SU-DHL-6 (cell line): ENCODE data around the gene COL4A2.

ENCODE experiments used
- H2AFZ ChIP-seq: fragments of 200-600 bp; sonication (generic); 2 replicates; pipeline ENCODE4 v1.6.1; 2014; ENCODE audit warnings: low read depth, mild to moderate bottlenecking, moderate library complexity, mixed read lengths, antibody characterized with exemption, low read length; ENCODE audit not compliant: severe bottlenecking
- H3F3A ChIP-seq: fragments of 200-600 bp; shearing (Covaris generic); 2 replicates; pipeline ENCODE4 v1.6.0; 2016; ENCODE audit warnings: antibody characterized with exemption, mild to moderate bottlenecking; ENCODE audit not compliant: insufficient read depth
- H3K27ac ChIP-seq: fragments of 200-600 bp; sonication (generic); 2 replicates; pipeline ENCODE4 v1.5.1; 2016; ENCODE audit warnings: low read depth, mild to moderate bottlenecking, low read length, moderate library complexity, mixed read lengths
- H3K27me3 ChIP-seq: fragments of 200-600 bp; sonication (generic), shearing (Covaris generic); 2 replicates; pipeline ENCODE4 v1.6.0; 2014; ENCODE audit warnings: mild to moderate bottlenecking, low read length
- H3K36me3 ChIP-seq: fragments of 200-600 bp; sonication (generic); 2 replicates; pipeline ENCODE4 v1.6.1; 2014; ENCODE audit warnings: mild to moderate bottlenecking, low read length, mixed read lengths
- H3K4me2 ChIP-seq: fragments of 300-600, 200-600 bp; shearing (Covaris generic), sonication (generic); 2 replicates; pipeline ENCODE4 v1.6.0; 2014; ENCODE audit warnings: low read length, low read depth, mild to moderate bottlenecking; ENCODE audit not compliant: poor library complexity, severe bottlenecking
- H3K4me3 ChIP-seq: fragments of 200-600 bp; sonication (generic); 2 replicates; pipeline ENCODE4 v1.5.1; 2014; ENCODE audit warnings: antibody characterized with exemption, low read length, mild to moderate bottlenecking, mixed read lengths; ENCODE audit not compliant: insufficient read depth, poor library complexity, severe bottlenecking
- H3K79me2 ChIP-seq: fragments of 200-600 bp; sonication (generic); 2 replicates; pipeline ENCODE4 v1.6.1; 2014; ENCODE audit warnings: mild to moderate bottlenecking, low read length, moderate library complexity; ENCODE audit not compliant: insufficient read depth
- H3K9ac ChIP-seq: fragments of 200-600 bp; sonication (generic); 2 replicates; pipeline ENCODE4 v1.7.0; 2014; ENCODE audit warnings: mild to moderate bottlenecking, low read length
- H3K9me2 ChIP-seq: fragments of 200-600 bp; sonication (generic); replicated peaks from 2 replicates; pipeline ENCODE4 v1.6.1; 2014; ENCODE audit warnings: low read length; ENCODE audit not compliant: insufficient read depth
- H3K9me3 ChIP-seq: fragments of 200-600 bp; sonication (generic); 2 replicates; pipeline ENCODE4 v1.6.1; 2014; ENCODE audit warnings: low read length, mixed read lengths; ENCODE audit not compliant: insufficient read depth
- H4K20me1 ChIP-seq: fragments of 200-600 bp; sonication (generic); 2 replicates; pipeline ENCODE4 v1.6.1; 2014; ENCODE audit warnings: low read depth, mild to moderate bottlenecking, antibody characterized with exemption, low read length, moderate library complexity, mixed read lengths
- EZH2phosphoT487 ChIP-seq: fragments of 200-600 bp; sonication (generic), shearing (Covaris generic); conservative IDR thresholded peaks from 2 replicates; pipeline ENCODE4 v1.6.1; 2018; ENCODE audit warnings: mild to moderate bottlenecking, antibody characterized with exemption, low read length, moderate library complexity, mixed read lengths
- TF ChIP-seq, protein P1 (sequence below): fragments of 200-600 bp; sonication (generic); IDR thresholded peaks from one replicate; pipeline ENCODE4 v1.5.1; 2017; ENCODE audit warnings: antibody characterized with exemption, mild to moderate bottlenecking, low read length, moderate library complexity; ENCODE audit not compliant: insufficient read depth, poor library complexity, severe bottlenecking

The COL4A2 gene

DNA sequence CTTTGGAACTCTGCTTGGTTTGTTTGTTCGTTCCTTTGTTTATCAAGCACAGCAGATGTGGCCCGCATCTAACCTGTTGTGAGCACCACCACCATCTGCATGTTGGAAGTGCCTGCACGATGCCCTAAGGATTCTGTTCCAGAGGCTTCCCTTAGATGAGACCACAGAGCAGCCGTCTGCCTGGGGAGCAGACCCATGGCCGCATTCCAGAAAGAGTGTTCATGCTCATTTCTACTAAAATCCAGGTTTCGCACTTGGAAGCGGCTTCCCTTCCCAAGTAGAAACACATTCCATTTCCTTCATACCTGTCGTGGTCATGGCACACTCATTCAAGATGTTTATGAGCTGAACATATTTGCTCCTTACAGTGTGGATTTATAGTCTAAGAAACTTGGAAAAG, 27.2 kb downstream of the COL4A2 start:
- Histone ChIP-seq H3K9me2 (no peaks in the 10 kb centered on the region), H3K27ac (no peak overlapping the region), H4K20me1 (no peaks in the 10 kb centered on the region), H2AFZ (no peak overlapping the region), H3K79me2 (no peaks in the 10 kb centered on the region), H3K9me3 (peaks cover 5% of the 10 kb centered on the region; the same call in 1 of the 2 replicates), H3K4me3 (no peak overlapping the region), H3F3A (no peaks in the 10 kb centered on the region), H3K27me3 (no peaks in the 10 kb centered on the region), H3K9ac (no peak overlapping the region), H3K36me3 (no peaks in the 10 kb centered on the region), H3K4me2 (no peak overlapping the region)
- TF ChIP-seq, protein P1, sequence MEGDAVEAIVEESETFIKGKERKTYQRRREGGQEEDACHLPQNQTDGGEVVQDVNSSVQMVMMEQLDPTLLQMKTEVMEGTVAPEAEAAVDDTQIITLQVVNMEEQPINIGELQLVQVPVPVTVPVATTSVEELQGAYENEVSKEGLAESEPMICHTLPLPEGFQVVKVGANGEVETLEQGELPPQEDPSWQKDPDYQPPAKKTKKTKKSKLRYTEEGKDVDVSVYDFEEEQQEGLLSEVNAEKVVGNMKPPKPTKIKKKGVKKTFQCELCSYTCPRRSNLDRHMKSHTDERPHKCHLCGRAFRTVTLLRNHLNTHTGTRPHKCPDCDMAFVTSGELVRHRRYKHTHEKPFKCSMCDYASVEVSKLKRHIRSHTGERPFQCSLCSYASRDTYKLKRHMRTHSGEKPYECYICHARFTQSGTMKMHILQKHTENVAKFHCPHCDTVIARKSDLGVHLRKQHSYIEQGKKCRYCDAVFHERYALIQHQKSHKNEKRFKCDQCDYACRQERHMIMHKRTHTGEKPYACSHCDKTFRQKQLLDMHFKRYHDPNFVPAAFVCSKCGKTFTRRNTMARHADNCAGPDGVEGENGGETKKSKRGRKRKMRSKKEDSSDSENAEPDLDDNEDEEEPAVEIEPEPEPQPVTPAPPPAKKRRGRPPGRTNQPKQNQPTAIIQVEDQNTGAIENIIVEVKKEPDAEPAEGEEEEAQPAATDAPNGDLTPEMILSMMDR, result no peak
- TF ChIP-seq EZH2phosphoT487, result no peak

DNA sequence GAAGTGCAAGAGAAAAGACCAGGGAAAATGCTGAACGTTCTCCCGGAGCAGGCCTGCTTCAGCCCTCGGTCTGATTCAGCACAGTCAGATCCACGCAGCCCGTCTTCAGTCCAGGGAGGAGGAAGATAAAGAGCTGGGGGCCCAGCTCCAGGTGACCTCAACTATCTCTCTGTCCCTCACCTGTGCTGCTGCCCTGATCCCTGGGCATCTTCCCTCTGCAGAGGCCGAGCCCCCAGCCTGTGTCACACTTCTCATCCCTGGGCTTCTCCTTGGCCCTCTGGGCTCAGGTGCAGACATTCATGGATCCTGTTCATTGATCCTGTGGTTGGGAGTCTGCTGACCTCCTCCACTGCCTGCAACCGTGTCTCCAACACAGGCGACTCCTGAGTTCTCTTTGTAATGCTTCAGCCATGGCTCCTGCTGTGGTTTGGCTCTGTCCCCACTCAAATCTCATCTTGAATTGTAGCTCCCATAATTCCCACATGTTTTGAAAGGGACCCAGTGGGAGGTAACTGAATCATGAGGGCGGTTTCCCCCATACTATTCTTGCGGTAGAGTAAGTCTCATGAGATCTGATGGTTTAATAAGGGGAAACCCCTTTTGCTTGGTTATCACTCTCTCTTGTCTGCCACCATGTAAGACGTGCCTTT, 27.9 kb downstream of the COL4A2 start:
- no peak overlapping the region for H3K4me3 ChIP-seq
- no peaks in the 10 kb centered on the region for H3K79me2 ChIP-seq
- no peak for TF ChIP-seq EZH2phosphoT487
- TF ChIP-seq, protein P1, result no peak
- no peaks in the 10 kb centered on the region for H3K27me3 ChIP-seq
- no peaks in the 10 kb centered on the region for H3K36me3 ChIP-seq
- no peak overlapping the region for H3K9ac ChIP-seq
- no peaks in the 10 kb centered on the region for H3K9me2 ChIP-seq
- no peak overlapping the region for H3K27ac ChIP-seq
- no peaks in the 10 kb centered on the region for H3F3A ChIP-seq
- H3K4me2 ChIP-seq, result no peak overlapping the region
- no peaks in the 10 kb centered on the region for H4K20me1 ChIP-seq
- H2AFZ ChIP-seq, result no peak overlapping the region
- peaks cover 5% of the 10 kb centered on the region; the same call in 1 of the 2 replicates for H3K9me3 ChIP-seq

DNA sequence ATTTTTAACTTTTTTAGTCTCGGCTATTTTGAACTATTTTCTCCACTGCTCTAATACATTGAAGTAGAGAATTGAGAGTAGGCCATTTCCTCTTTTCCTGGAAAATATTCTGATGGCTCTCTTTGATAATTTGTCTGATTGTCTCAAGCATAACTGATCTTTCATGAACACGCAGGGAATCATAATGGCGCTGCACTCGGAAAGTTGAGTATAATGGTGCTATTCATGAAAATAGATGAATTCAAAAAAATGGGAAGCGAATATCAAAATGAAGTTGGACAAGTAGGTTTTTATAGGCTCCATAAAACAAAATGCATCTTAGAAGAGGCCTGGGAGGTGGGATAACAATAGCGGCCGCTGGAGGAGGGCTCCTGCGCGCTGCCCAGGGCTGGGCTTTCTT, 29.0 kb downstream of the COL4A2 start:
- H3K27ac ChIP-seq, result no peak overlapping the region
- H3K4me2 ChIP-seq, result no peak overlapping the region
- H3F3A ChIP-seq, result no peaks in the 10 kb centered on the region
- H2AFZ ChIP-seq, result no peak overlapping the region
- no peak overlapping the region for H3K9ac ChIP-seq
- no peaks in the 10 kb centered on the region for H3K79me2 ChIP-seq
- no peaks in the 10 kb centered on the region for H4K20me1 ChIP-seq
- peaks cover 5% of the 10 kb centered on the region; the same call in 1 of the 2 replicates for H3K9me3 ChIP-seq
- no peak for TF ChIP-seq EZH2phosphoT487
- TF ChIP-seq, protein P1, result no peak
- H3K36me3 ChIP-seq, result no peaks in the 10 kb centered on the region
- no peaks in the 10 kb centered on the region for H3K27me3 ChIP-seq
- H3K4me3 ChIP-seq, result no peak overlapping the region
- H3K9me2 ChIP-seq, result no peaks in the 10 kb centered on the region
